Diencephalon (tissue), 1 donor: Measurements from ENCODE around the gene NBEAL1. TPM values are rescaled to one million over a fixed set of nuclear protein-coding genes. Genes with fewer than 3 reads are reported as not detected.

Source experiments
- small RNA-seq: library from RNA; depleted of rRNA; stranded (forward); fragments of <200 nt; gene quantifications from one replicate; pipeline ENCODE3, GENCODE V24; 2014
- total RNA-seq: library from RNA; depleted of rRNA; stranded (reverse); fragments of >200 nt; gene quantifications from one replicate; pipeline ENCODE4 v1.2.3, GENCODE V29; 2014

The NBEAL1 gene
- total RNA-seq = 42.7 TPM

DNA sequence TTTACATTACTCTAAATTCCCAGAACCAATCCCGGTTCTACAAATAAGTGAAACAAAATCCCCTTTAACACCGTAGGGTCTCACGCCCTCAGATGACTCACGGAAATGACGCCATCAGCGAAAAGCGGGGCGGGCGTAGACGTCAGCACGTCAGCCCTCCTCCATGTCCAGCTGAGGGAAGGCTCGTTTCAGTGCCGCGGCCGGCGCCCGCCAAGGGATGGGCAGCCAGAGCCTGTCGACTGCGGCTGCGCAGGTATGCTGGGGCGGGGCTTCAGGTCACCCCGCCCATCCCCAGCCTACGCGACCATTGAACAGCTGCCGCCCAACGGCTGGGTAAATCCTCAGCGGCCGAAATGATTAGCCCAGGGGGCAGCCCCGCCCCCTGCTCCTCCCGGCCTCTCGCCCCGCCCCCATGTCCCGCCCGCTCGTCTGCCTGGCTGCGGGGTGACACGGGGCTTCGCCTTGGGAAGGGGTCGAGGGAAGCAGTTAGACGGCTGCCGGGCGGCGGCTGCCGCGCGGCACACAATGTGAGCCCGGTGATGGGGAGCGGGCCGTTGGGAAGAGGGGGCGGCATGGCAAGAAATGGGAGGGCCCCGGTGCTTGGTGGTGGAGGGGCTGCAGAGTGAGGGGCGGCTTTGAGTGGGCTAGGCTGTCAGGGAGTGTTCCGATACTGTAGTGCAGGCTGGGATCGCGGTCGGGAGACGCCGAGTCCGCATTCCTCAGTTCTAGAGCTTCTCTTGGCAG, at the start of gene NBEAL1:
TSS of gene NBEAL1 (plus strand) at position 420 of the 744 bp plus-strand sequence. CDS start 1,510 bp downstream, outside the sequence.

DNA sequence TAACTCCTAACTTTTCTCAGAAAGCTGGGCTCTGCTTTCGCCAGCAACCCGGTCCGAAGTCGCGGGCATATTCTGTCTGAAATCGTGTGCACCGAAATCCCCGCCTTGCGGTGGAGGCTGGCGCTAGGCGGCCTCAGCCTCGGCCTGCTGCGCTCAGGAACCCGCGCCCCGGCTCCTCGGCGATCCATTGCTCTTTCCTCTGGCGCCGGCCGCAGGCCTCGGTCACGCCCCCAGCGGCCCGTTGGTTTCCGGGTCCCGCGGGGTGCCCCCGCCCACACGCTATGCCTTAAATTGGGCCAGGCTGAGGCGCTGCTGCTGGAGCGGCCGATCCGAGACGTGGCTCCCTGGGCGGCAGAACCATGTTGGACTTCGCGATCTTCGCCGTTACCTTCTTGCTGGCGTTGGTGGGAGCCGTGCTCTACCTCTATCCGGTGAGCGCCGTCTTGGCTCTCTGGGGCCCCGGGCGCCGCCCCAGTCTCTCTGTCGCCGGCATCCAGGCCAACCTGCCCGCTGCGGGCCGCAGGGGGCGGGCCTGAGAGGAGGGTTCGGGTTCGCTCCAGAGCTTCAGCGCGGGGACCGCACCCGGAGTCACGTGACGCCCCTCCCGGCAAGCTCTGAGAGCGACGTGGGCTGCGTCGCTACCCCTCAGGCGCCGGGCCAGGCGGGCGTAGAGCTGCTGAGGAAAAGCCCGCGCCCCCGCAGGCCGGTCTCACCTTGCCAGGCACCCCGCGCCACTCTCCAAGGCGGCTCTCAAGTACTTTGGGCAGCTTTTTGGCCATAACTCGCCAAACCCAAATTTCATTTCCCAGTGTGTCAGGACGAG, 224.2 kb downstream of the NBEAL1 start, which contains the start of gene CYP20A1:
TSS of gene CYP20A1 (plus strand) at position 315 of the 823 bp plus-strand sequence. CDS start at position 360, 45 bp downstream.

Small RNAs within 50 kb of the gene (small RNA-seq; reads per million reads assigned to genes)
- gene AC010900.2 (not detected), gene RF00408 (not detected), gene RN7SL670P (not detected)

Other genes with a start within 250 kb of the NBEAL1 start
- 96.4 TPM for gene ICA1L, start 143.1 kb upstream of the NBEAL1 start, total RNA-seq
- gene WDR12, start 103.2 kb upstream of the NBEAL1 start, total RNA-seq = 26.8 TPM
- gene CARF, start 102.6 kb upstream of the NBEAL1 start, total RNA-seq = 26.3 TPM
- 33.7 TPM for gene CYP20A1, start 224.1 kb downstream of the NBEAL1 start, total RNA-seq